Activated naive CD8-positive, alpha-beta T cell (primary cell): ENCODE data around the gene GSTO2.

Source experiments
- H3K27ac Mint-ChIP-seq: one replicate; pipeline ENCODE4 v1.8.0; 2021; ENCODE audit warnings: mixed read lengths
- H3K27me3 Mint-ChIP-seq: one replicate; pipeline ENCODE4 v1.8.0; 2021; ENCODE audit warnings: mixed read lengths
- H3K36me3 Mint-ChIP-seq: one replicate; pipeline ENCODE4 v1.8.0; 2021; ENCODE audit warnings: mixed read lengths
- H3K4me1 Mint-ChIP-seq: one replicate; pipeline ENCODE4 v1.8.0; 2021; ENCODE audit warnings: low read depth, mixed read lengths
- H3K4me3 Mint-ChIP-seq: one replicate; pipeline ENCODE4 v1.8.0; 2021; ENCODE audit warnings: mild to moderate bottlenecking, mixed read lengths
- H3K9me3 Mint-ChIP-seq: one replicate; pipeline ENCODE4 v1.8.0; 2021; ENCODE audit warnings: low read depth, mixed read lengths

GSTO2 gene

GRCh38 chr10:104318810-104319741 lies 50.1 kb downstream of the GSTO2 start:
- no peaks in the 10 kb centered on the region for H3K27me3 Mint-ChIP-seq
- no peak overlapping the region for H3K4me3 Mint-ChIP-seq
- no peak overlapping the region for H3K27ac Mint-ChIP-seq
- H3K9me3 Mint-ChIP-seq: no peaks in the 10 kb centered on the region
- peaks cover 64% of the 10 kb centered on the region for H3K4me1 Mint-ChIP-seq
- H3K36me3 Mint-ChIP-seq: no peaks in the 10 kb centered on the region

DNA sequence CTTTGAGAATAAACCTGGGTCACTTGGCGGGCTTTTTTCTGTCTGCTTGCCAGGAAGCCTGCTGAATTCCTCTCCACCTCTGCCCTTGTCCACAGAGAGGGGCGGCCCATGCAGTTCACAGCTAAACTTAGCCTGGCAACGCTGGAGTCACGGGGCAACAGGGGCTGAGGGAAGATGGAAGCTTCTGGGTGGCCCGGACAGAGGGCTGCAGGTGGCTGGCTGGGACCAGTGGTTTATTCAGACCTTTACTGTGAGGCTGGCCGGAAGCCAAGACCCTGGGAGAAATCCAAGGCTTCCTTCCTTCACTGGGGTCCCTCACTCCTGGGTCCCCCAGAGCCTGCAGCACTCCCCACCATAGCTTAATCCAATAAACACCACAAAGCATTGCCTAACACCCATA lies 52.2 kb downstream of the GSTO2 start:
- H3K27ac Mint-ChIP-seq: no peak overlapping the region
- H3K27me3 Mint-ChIP-seq: no peaks in the 10 kb centered on the region
- no peak overlapping the region for H3K4me3 Mint-ChIP-seq
- H3K9me3 Mint-ChIP-seq: no peaks in the 10 kb centered on the region
- H3K4me1 Mint-ChIP-seq: peaks cover 85% of the 10 kb centered on the region
- H3K36me3 Mint-ChIP-seq: peaks cover 2% of the 10 kb centered on the region

- H3K27me3 Mint-ChIP-seq: no peaks in the 10 kb centered on the region
- no peaks in the 10 kb centered on the region for H3K9me3 Mint-ChIP-seq
- peaks cover 2% of the 10 kb centered on the region for H3K36me3 Mint-ChIP-seq
- peaks cover 85% of the 10 kb centered on the region for H3K4me1 Mint-ChIP-seq
- peak overlapping the region; percentile 51 for H3K4me3 Mint-ChIP-seq
- peak overlapping the region; percentile 86 for H3K27ac Mint-ChIP-seq
These were observed 52.9 kb downstream of the GSTO2 start for GRCh38 chr10:104321725-104322415.

DNA sequence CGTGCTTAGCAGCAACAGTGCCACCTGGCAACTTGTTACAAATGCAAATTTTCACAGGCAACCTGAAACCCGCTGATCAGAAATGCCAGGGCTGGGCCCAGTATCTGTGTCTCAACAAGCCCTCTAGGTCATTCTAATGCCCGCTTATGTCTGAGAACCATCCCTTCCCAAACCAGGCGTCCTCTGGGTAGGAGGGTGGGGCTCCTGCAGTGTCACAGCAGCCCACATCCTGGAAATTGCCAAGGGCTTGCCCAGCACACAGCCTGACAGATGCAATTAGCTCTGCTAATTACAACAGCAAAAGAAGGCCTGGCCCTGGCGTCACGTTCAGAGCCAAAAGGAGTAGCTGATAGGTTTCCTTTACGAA lies 53.4 kb downstream of the GSTO2 start:
- H3K4me1 Mint-ChIP-seq: peaks cover 89% of the 10 kb centered on the region

DNA sequence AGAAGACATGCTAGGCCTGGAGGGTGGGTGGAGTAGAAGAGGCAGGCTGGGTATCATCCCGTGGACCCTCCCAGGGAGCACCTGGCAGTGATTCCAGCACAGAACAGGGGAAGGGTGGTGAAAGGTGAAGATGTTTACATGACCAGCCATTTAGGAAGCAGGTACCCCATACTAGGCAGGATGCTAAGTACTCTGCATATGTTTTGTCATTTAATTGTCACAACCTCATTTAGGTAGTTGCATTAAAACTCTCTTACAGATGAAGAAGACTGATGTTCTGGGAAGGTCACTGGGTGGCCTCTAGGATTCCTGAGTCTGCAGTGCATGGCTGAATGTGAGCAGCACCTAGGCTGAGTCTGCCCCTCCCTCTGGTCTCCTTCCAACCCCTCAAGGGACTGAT lies 54.1 kb downstream of the GSTO2 start:
- Mint-ChIP-seq H3K4me1 (peaks cover 92% of the 10 kb centered on the region), H3K27ac (peak overlapping the region; percentile 72), H3K9me3 (no peaks in the 10 kb centered on the region), H3K27me3 (no peaks in the 10 kb centered on the region), H3K4me3 (peak overlapping the region; percentile 51), H3K36me3 (peaks cover 2% of the 10 kb centered on the region)

More for the DNA sequence above, 53.4 kb downstream of the GSTO2 start:
- H3K4me3 Mint-ChIP-seq: peak overlapping the region; percentile 51
- no peaks in the 10 kb centered on the region for H3K27me3 Mint-ChIP-seq
- H3K27ac Mint-ChIP-seq: peak overlapping the region; percentile 72
- H3K9me3 Mint-ChIP-seq: no peaks in the 10 kb centered on the region
- peaks cover 2% of the 10 kb centered on the region for H3K36me3 Mint-ChIP-seq

DNA sequence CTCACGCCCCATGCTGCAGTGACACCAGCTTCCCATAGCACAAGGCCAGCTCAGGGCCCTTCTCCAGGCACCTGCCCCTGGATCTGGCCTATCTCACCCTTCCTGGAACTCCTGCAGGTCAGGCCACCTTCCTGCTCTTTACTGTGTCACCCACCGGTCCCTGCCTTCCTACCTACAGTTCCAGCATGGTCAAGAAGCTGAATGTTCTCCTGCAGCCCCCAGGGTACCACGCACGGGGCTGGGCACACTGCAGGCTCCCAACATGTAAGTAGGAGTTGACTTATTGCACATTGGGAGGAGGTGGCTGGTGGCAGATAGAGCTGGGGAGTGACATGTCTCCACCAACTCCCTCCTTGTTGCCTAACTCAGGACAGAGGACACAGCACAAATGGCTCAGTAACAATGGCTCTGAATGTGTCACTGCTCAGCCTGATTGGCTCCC lies 54.8 kb downstream of the GSTO2 start:
- Mint-ChIP-seq H3K9me3 (no peaks in the 10 kb centered on the region), H3K4me3 (peak overlapping the region; percentile 59), H3K27me3 (no peaks in the 10 kb centered on the region)

DNA sequence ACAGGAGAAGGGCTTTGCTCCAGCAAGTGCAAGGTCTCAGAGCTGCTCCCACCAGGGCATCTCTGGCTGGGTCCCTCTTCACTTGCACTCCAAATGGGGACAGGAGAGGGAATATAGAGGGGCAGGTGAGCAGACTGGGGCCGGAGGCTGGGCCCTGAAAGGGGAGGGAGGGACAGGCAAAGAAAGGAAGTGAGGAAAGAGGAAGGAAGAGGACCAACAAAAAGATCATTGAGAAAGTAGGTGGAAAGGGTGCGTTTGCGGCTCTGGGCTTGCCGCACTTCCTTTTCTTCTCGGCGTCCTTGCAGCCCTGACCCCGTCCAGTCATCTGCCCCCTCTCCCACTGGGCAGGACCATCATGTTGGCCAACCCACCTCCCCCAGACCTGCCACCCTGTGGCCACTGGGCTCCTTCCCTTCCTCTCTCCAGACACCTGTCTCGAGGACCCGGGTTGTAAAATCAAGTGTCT lies 55.3 kb downstream of the GSTO2 start:
- H3K36me3 Mint-ChIP-seq: peaks cover 2% of the 10 kb centered on the region
- no peaks in the 10 kb centered on the region for H3K9me3 Mint-ChIP-seq
- peaks cover 96% of the 10 kb centered on the region for H3K4me1 Mint-ChIP-seq
- peak overlapping the region; percentile 89 for H3K27ac Mint-ChIP-seq
- H3K4me3 Mint-ChIP-seq: peak overlapping the region; percentile 59
- no peaks in the 10 kb centered on the region for H3K27me3 Mint-ChIP-seq

More for the DNA sequence above, 54.8 kb downstream of the GSTO2 start:
- peaks cover 93% of the 10 kb centered on the region for H3K4me1 Mint-ChIP-seq
- peaks cover 2% of the 10 kb centered on the region for H3K36me3 Mint-ChIP-seq
- peak overlapping the region; percentile 89 for H3K27ac Mint-ChIP-seq

GRCh38 chr10:104324931-104325330 lies 55.9 kb downstream of the GSTO2 start:
- peak overlapping the region; percentile 77 for H3K4me3 Mint-ChIP-seq
- H3K36me3 Mint-ChIP-seq: peaks cover 2% of the 10 kb centered on the region
- H3K4me1 Mint-ChIP-seq: peaks cover 98% of the 10 kb centered on the region
- H3K27me3 Mint-ChIP-seq: no peaks in the 10 kb centered on the region
- no peaks in the 10 kb centered on the region for H3K9me3 Mint-ChIP-seq
- peak overlapping the region; percentile 89 for H3K27ac Mint-ChIP-seq

DNA sequence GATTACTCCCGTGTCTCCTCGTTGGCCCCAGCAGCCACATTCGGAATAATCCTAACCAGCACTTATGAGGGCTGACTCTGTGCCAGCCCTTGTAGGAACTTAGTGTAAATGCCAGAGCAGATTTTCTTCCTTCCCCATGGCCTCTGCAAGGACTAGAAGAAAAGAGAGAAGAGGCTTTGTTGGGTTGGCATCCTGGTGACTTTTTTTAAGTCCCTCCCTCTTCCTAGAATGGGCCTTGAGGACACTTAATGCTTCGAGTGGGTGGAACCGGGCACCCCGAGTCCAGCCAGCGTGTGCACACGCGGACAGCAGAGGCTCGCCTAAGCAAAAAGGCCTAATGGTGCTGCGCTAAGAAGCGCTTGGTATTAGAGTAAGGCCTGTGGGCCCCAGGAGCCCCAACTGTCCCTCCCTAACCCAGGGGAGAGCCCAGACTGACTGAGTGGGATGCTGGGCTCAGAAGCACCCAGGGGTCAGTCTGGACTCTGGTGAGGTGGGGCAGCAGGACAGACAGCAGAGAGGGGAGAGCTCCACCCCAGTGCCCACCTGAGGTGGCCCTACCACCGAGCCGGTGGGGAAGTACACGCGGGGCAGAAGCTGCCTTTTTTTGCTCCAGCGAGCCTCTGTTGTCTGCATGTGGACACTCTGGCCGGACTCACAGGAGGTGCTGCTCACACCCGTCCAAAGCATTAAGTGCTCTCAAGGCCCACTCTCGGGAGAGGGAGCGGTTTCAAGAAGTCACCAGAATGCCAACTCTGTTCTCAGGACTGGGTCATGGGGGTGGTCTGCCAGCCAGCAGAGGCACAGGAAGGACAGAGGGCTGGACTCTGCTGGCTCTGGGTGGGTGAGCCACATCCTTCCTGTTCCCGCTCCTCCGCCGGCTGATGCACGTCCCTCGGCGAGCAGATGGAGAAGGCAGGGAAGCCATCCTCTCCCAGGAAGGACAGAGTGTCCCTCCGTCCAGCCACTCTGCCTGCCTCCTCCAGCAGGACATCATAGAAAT lies 56.8 kb downstream of the GSTO2 start:
- H3K9me3 Mint-ChIP-seq: no peaks in the 10 kb centered on the region
- H3K27me3 Mint-ChIP-seq: no peaks in the 10 kb centered on the region
- peaks cover 98% of the 10 kb centered on the region for H3K4me1 Mint-ChIP-seq
- H3K27ac Mint-ChIP-seq: peak overlapping the region; percentile 89
- H3K4me3 Mint-ChIP-seq: peak overlapping the region; percentile 83
- peaks cover 2% of the 10 kb centered on the region for H3K36me3 Mint-ChIP-seq

GRCh38 chr10:104326991-104327610 lies 58.1 kb downstream of the GSTO2 start:
- Mint-ChIP-seq H3K4me3 (peak overlapping the region; percentile 83), H3K27ac (peak overlapping the region; percentile 83), H3K27me3 (no peaks in the 10 kb centered on the region), H3K4me1 (peaks cover 100% of the 10 kb centered on the region), H3K9me3 (no peaks in the 10 kb centered on the region), H3K36me3 (peaks cover 2% of the 10 kb centered on the region)

GRCh38 chr10:104327745-104328645 lies 59.0 kb downstream of the GSTO2 start:
- peaks cover 2% of the 10 kb centered on the region for H3K36me3 Mint-ChIP-seq
- H3K4me1 Mint-ChIP-seq: peaks cover 99% of the 10 kb centered on the region
- H3K27ac Mint-ChIP-seq: peak overlapping the region; percentile 83
- no peaks in the 10 kb centered on the region for H3K9me3 Mint-ChIP-seq
- H3K4me3 Mint-ChIP-seq: peak overlapping the region; percentile 83
- H3K27me3 Mint-ChIP-seq: no peaks in the 10 kb centered on the region

GRCh38 chr10:104328646-104328895 lies 59.6 kb downstream of the GSTO2 start:
- Mint-ChIP-seq H3K27ac (peak overlapping the region; percentile 88), H3K9me3 (no peaks in the 10 kb centered on the region), H3K27me3 (no peaks in the 10 kb centered on the region), H3K4me3 (peak overlapping the region; percentile 83), H3K4me1 (peaks cover 99% of the 10 kb centered on the region), H3K36me3 (peaks cover 2% of the 10 kb centered on the region)

DNA sequence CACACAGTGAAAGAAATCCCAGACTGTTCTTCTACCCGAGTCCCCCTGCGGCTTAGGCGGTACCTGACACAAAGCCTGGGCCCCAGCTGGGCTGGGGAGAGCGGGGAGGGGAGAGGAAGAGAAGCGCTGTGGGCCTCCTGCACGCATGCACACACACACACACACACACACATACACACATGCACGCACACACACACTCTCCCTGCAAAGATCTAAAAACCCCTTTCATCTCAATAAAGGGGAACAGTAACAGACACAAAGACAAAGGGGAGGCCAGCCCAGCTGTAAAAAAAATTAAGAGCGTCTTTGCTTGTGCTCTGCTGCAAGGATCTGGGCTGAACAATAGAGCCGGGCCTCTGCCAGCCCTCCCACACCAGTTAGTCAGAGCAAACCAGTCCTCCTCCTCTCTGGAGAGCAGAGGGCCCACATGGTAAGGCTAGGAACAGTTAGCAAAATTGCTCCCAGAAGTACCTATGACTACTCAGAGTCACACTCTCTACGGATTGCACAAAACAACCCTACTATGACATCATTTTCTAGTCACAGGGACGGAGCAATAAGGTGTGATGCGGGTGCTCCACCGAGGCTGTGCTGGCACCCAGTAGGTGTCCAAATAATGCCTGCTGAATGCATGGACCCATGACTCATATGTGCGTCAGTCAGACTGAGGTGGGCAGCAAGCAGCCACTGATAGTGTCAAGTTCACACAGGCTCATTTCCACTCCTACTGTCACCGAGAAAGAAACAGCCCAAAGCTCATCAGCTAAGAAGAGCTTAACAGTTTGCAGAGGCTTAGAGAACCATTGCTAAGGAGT lies 60.1 kb downstream of the GSTO2 start:
- peak overlapping the region; percentile 88 for H3K27ac Mint-ChIP-seq
- no peaks in the 10 kb centered on the region for H3K9me3 Mint-ChIP-seq
- peaks cover 99% of the 10 kb centered on the region for H3K4me1 Mint-ChIP-seq
- H3K4me3 Mint-ChIP-seq: peak overlapping the region; percentile 83
- no peaks in the 10 kb centered on the region for H3K27me3 Mint-ChIP-seq
- H3K36me3 Mint-ChIP-seq: peaks cover 2% of the 10 kb centered on the region
